OCI-LY3 (cell line): Measurements from ENCODE around the gene CEP170B.

Experiments used
- H2AFZ ChIP-seq: fragments of 200-600, 300-600 bp; shearing (Covaris generic); 2 replicates; pipeline ENCODE4 v1.6.0; 2014; ENCODE audit warnings: antibody characterized with exemption, low read depth, low read length
- H3K27ac ChIP-seq: fragments of 200-600, 300-600 bp; sonication (generic); 2 replicates; pipeline ENCODE4 v1.5.1; 2014; ENCODE audit warnings: mild to moderate bottlenecking, low read length, moderate library complexity, mixed read lengths
- H3K27me3 ChIP-seq: fragments of 200-600, 300-600 bp; sonication (generic); 2 replicates; pipeline ENCODE4 v1.6.1; 2014; ENCODE audit warnings: low read depth, low read length, mixed read lengths
- H3K36me3 ChIP-seq: fragments of 200-600, 300-600 bp; sonication (generic); replicated peaks from 2 replicates; pipeline ENCODE3; 2014; ENCODE audit warnings: low read depth, low read length, mixed read lengths
- H3K4me1 ChIP-seq: fragments of 300-600, 200-600 bp; sonication (generic); 2 replicates; pipeline ENCODE4 v1.6.1; 2014; ENCODE audit warnings: low read length, mixed read lengths
- H3K4me2 ChIP-seq: fragments of 200-600, 300-600 bp; sonication (generic); 2 replicates; pipeline ENCODE4 v1.6.1; 2014; ENCODE audit warnings: low read length, mixed read lengths
- H3K4me3 ChIP-seq: fragments of 300-600, 200-600 bp; sonication (generic); 2 replicates; pipeline ENCODE4 v1.5.1; 2014; ENCODE audit warnings: antibody characterized with exemption, mild to moderate bottlenecking, low read length, moderate library complexity
- H3K79me2 ChIP-seq: fragments of 300-600, 200-600 bp; shearing (Covaris generic); 2 replicates; pipeline ENCODE4 v1.6.1; 2014; ENCODE audit warnings: mild to moderate bottlenecking, low read length, mixed read lengths
- H3K9ac ChIP-seq: fragments of 300-600, 200-600 bp; shearing (Covaris generic); 2 replicates; pipeline ENCODE4 v1.6.0; 2014; ENCODE audit warnings: mild to moderate bottlenecking, low read length, moderate library complexity
- H3K9me3 ChIP-seq: fragments of 200-600, 300-600 bp; shearing (Covaris generic); 2 replicates; pipeline ENCODE4 v1.6.1; 2014; ENCODE audit warnings: low read length, mixed read lengths; ENCODE audit not compliant: insufficient read depth
- H4K20me1 ChIP-seq: fragments of 200-600, 300-600 bp; sonication (generic); 2 replicates; pipeline ENCODE4 v1.6.1; 2016; ENCODE audit warnings: low read length, mixed read lengths; ENCODE audit not compliant: insufficient read depth
- EZH2phosphoT487 ChIP-seq: fragments of 200-600 bp; shearing (Covaris generic); IDR thresholded peaks from 2 replicates; pipeline ENCODE4 v1.6.1; 2018; ENCODE audit warnings: antibody characterized with exemption, mixed run types, low read depth
- TF ChIP-seq, protein P1 (sequence below): fragments of 200-600, 300-600 bp; sonication (generic); IDR thresholded peaks from 2 replicates; pipeline ENCODE4 v1.5.1; 2014; ENCODE audit warnings: antibody characterized with exemption, low read length, low read depth

CEP170B gene

DNA sequence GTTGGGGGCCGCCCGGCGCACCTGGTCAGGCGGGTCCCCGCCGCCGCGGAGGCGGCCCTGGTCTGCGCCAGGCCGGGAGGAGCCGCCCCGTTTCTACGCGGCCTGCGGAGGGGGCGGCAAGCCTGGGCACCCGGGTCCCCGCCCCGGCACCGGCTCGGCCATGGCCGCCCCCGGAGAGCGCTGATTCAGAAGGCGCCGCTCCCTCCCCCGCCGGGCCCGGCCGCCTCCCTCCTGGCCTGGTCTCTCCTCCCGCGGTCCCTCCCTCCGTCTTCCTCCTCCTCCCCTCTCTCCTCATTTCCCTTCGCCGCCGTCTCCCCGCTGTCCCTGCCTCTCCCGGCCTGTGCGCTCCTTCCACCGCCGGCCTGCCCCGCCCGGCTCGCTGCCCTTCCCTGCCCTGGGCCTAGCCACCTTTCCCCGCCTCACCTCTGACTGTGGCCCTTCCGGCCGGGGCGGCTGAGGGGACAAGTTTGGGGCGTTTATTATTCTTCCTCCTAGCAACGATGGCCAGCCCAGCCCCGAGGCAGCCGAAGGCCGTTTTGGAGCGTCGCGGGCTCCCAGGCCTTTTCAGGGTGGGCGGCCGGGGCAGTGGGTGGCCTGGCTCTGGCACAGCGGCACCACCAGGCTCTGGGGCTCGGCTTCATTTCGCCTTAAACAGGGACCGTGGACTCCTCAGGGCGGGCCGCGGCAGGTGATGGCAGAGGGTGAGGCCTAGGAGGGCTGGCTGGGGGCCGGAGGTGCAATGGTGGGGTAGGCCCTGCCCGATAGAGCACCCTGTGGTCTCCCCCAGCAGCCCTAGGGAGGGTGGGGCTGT, 768 bp downstream of the CEP170B start:
- Histone ChIP-seq H3K79me2 (no peaks in the 10 kb centered on the region), H3K27ac (no peak overlapping the region), H3K36me3 (no peaks in the 10 kb centered on the region), H3K4me1 (0 out of 2 replicates have a peak, but pooled peaks cover 3% of the 10 kb centered on the region), H3K9ac (peak overlapping the region; percentile 59), H4K20me1 (0 out of 2 replicates have a peak, but pooled peaks cover 3% of the 10 kb centered on the region), H3K27me3 (peaks cover 4% of the 10 kb centered on the region), H3K4me2 (peak overlapping the region; percentile 84), H3K4me3 (peak overlapping the region; percentile 85), H2AFZ (no peak overlapping the region), H3K9me3 (no peaks in the 10 kb centered on the region)
- no peak for TF ChIP-seq EZH2phosphoT487
- TF ChIP-seq, protein P1, sequence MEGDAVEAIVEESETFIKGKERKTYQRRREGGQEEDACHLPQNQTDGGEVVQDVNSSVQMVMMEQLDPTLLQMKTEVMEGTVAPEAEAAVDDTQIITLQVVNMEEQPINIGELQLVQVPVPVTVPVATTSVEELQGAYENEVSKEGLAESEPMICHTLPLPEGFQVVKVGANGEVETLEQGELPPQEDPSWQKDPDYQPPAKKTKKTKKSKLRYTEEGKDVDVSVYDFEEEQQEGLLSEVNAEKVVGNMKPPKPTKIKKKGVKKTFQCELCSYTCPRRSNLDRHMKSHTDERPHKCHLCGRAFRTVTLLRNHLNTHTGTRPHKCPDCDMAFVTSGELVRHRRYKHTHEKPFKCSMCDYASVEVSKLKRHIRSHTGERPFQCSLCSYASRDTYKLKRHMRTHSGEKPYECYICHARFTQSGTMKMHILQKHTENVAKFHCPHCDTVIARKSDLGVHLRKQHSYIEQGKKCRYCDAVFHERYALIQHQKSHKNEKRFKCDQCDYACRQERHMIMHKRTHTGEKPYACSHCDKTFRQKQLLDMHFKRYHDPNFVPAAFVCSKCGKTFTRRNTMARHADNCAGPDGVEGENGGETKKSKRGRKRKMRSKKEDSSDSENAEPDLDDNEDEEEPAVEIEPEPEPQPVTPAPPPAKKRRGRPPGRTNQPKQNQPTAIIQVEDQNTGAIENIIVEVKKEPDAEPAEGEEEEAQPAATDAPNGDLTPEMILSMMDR = no peak

DNA sequence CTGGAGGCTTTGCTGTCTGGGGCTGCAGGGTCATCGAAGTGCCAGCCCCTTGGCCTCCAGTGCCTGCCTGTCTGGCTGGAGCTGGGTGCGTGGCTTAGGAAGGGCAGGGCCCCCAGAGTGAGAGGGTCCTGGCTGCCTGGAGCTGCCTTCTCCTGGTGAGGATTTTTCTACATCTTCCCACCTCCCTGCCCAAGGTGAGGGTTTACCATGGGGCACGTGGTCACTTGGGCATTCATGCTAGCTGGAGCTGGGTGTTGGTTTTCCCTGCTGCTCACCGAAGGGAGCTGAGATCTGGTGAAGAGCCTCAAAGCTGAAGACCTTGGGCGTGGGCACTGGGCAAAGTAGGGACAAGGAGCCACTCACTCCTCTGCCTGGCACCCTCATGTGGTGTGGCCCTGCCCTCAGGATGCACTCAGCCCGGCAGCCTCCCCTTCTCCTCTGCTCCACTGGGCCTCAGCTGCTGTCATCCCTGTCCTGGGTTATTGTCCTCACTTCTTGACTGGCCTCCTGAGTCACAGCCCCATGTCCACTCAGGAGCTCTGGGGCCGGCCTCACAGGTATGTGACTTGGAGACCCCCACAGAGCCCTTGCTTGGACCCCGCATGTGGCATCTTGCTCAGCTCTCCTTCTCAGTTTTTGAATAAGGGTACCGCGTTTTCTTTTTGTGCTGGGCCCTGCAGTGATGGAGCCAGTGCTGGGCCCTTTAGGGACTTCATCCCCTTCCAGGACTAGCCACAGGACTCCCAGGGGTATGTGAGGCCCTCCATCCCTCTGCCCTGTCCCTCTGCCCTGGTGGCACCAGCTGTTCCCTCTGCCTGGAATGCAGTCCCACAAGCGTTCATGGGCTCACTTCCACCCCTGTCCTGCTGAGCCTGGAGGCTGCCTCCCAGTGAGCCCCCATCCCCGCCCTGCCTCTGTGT, 1.6 kb downstream of the CEP170B start:
- Histone ChIP-seq H3K27me3 (peaks cover 4% of the 10 kb centered on the region), H3K4me3 (no peak overlapping the region), H3K9ac (no peak overlapping the region), H3K36me3 (no peaks in the 10 kb centered on the region), H3K4me2 (peak overlapping the region; percentile 84), H3K27ac (no peak overlapping the region), H3K9me3 (no peaks in the 10 kb centered on the region), H3K4me1 (0 out of 2 replicates have a peak, but pooled peaks cover 3% of the 10 kb centered on the region), H4K20me1 (0 out of 2 replicates have a peak, but pooled peaks cover 5% of the 10 kb centered on the region), H3K79me2 (no peaks in the 10 kb centered on the region), H2AFZ (no peak overlapping the region)
- TF ChIP-seq, protein P1 = no peak
- TF ChIP-seq EZH2phosphoT487 = no peak

DNA sequence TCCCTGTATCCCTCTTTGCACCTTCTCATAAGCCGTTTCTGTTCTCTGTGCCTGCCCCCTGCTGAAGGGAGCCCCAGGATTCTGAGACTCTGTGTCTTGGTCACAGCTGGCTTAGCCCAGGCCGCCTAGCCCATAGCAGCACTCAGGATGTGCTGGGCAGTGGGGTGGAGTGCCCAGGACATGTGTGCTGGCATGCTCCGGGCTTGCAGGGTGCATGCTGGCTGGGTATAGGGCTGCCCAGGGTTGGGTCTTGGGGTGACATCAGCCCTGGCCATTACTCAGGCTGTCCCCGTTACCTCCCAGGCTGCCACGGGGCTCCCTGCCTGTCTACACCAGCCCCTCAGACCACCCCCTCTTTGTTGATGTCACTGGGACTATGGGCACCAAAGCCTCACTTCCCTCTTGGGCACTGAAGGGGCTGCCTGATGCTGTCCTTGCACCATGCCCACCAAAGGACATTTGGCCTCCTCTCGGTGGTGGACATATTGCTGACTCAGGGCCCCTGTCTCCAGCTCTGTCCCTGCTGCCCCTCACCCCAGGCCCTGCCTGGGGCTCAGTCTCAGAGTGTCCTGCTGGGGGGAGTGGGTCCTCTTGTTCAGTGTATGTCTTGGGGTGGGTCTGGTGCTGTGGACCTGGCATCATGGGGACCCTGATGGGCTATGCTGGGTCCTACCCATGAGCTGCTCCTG, 2.4 kb downstream of the CEP170B start:
- H3K9ac ChIP-seq = no peak overlapping the region
- H3K79me2 ChIP-seq = no peaks in the 10 kb centered on the region

More for the DNA sequence above, 2.4 kb downstream of the CEP170B start:
- no peak overlapping the region for H3K27ac ChIP-seq
- no peaks in the 10 kb centered on the region for H3K36me3 ChIP-seq
- H3K9me3 ChIP-seq = no peaks in the 10 kb centered on the region
- H2AFZ ChIP-seq = no peak overlapping the region
- 0 out of 2 replicates have a peak, but pooled peaks cover 3% of the 10 kb centered on the region for H3K4me1 ChIP-seq
- peaks cover 4% of the 10 kb centered on the region for H3K27me3 ChIP-seq
- TF ChIP-seq EZH2phosphoT487 = no peak
- TF ChIP-seq, protein P1 = no peak
- H4K20me1 ChIP-seq = 0 out of 2 replicates have a peak, but pooled peaks cover 5% of the 10 kb centered on the region
- no peak overlapping the region for H3K4me2 ChIP-seq
- no peak overlapping the region for H3K4me3 ChIP-seq
